ENCODE data around the gene DGKI. TPM values are rescaled to one million over a fixed set of nuclear protein-coding genes. Genes with fewer than 3 reads are reported as not detected.
"Not testable (repeated sequence)": the region's sequence is repeated elsewhere in the genome, so short reads cannot be mapped to it uniquely, and the experiment has no call there.

Gene DGKI
- total RNA-seq, 2 donors from 2014 or later = 0.04 to 0.64 TPM

- H3K4me3 Mint-ChIP-seq = no peak overlapping the region
- Histone ChIP-seq H3K4me1 (ENCODE audit: control insufficient read depth, insufficient read depth, low read length) (no peaks in the 10 kb centered on the region), H3K27me3 (ENCODE audit: control insufficient read depth, insufficient read depth, low read length, poor library complexity, severe bottlenecking) (no peaks in the 10 kb centered on the region), H3K36me3 (ENCODE audit: control insufficient read depth, insufficient read depth, low read length) (no peaks in the 10 kb centered on the region), H3K27ac (ENCODE audit: low read depth, low read length) (no peak overlapping the region), H3K9ac (ENCODE audit: extremely low read depth, low read length, poor library complexity, severe bottlenecking) (no peak overlapping the region), H3K9me3 (ENCODE audit: control insufficient read depth, low read length) (peaks cover 24% of the 10 kb centered on the region), H3K4me3 (ENCODE audit: low read length) (no peak overlapping the region)
- no peak overlapping the region for H3K27ac Mint-ChIP-seq
- TF ChIP-seq, protein P1, sequence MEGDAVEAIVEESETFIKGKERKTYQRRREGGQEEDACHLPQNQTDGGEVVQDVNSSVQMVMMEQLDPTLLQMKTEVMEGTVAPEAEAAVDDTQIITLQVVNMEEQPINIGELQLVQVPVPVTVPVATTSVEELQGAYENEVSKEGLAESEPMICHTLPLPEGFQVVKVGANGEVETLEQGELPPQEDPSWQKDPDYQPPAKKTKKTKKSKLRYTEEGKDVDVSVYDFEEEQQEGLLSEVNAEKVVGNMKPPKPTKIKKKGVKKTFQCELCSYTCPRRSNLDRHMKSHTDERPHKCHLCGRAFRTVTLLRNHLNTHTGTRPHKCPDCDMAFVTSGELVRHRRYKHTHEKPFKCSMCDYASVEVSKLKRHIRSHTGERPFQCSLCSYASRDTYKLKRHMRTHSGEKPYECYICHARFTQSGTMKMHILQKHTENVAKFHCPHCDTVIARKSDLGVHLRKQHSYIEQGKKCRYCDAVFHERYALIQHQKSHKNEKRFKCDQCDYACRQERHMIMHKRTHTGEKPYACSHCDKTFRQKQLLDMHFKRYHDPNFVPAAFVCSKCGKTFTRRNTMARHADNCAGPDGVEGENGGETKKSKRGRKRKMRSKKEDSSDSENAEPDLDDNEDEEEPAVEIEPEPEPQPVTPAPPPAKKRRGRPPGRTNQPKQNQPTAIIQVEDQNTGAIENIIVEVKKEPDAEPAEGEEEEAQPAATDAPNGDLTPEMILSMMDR (conservative IDR thresholded peaks at IDR 0.05) = no peak
- peaks cover 15% of the 10 kb centered on the region for H3K4me1 Mint-ChIP-seq
- H3K27me3 Mint-ChIP-seq (ENCODE audit: insufficient read depth) = peaks cover 2% of the 10 kb centered on the region
- H3K36me3 Mint-ChIP-seq (ENCODE audit: low read depth) = peaks cover 12% of the 10 kb centered on the region
- 83 to 91% methylated on average over 2 to 3 of the region's 3 CpGs for WGBS, 2 experiments (ENCODE audit: insufficient coverage in 1 of 2, insufficient read length in 1 of 2)
- peaks cover 31% of the 10 kb centered on the region for H3K9me3 Mint-ChIP-seq
- DNase-seq = no peak
Observed at GRCh38 chr7:137836113-137836509, 10.7 kb downstream of the DGKI start.

DNA sequence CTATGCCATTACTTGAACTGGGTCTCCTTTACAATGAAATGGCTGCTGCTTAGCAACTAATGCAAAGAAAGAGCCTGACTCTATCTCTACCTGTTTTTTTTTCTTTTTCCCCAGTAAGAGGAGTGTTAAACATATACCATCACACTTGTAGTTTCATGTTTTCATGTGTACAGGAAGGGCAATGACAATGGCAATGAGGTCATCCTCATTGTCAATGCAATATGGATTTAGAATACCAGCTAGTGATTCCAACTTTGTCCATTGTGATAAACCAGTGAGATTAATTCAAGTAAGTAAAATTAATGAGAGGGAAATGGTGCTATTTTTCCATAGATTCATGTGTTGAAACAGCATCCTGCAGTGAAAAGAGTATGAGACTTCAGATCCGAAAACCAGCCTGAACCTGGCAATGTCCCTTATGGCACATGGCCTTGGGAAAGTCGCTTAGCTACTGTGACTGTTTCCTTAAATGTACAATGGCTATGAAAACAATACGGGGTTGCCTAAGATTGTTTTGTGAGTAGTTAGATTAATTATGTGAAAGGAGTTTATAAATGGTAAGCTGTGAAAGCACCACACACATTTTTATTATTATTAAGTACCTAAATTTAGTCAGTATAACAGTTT lies 11.2 kb downstream of the DGKI start:
- H3K4me1 Mint-ChIP-seq = peaks cover 13% of the 10 kb centered on the region
- no peaks in the 10 kb centered on the region for H3K27me3 ChIP-seq (ENCODE audit: control insufficient read depth, insufficient read depth, low read length, poor library complexity, severe bottlenecking)
- H3K4me3 Mint-ChIP-seq = no peak overlapping the region
- peaks cover 14% of the 10 kb centered on the region for H3K36me3 Mint-ChIP-seq (ENCODE audit: low read depth)
- peaks cover 2% of the 10 kb centered on the region for H3K27me3 Mint-ChIP-seq (ENCODE audit: insufficient read depth)
- H3K4me1 ChIP-seq (ENCODE audit: control insufficient read depth, insufficient read depth, low read length) = no peaks in the 10 kb centered on the region
- TF ChIP-seq, protein P1 (conservative IDR thresholded peaks at IDR 0.05) = no peak
- DNase-seq = no peak
- no peaks in the 10 kb centered on the region for H3K36me3 ChIP-seq (ENCODE audit: control insufficient read depth, insufficient read depth, low read length)
- H3K27ac Mint-ChIP-seq = no peak overlapping the region
- H3K27ac ChIP-seq (ENCODE audit: low read depth, low read length) = no peak overlapping the region
- no peak overlapping the region for H3K9ac ChIP-seq (ENCODE audit: extremely low read depth, low read length, poor library complexity, severe bottlenecking)
- H3K9me3 ChIP-seq (ENCODE audit: control insufficient read depth, low read length) = peaks cover 24% of the 10 kb centered on the region
- no peak overlapping the region for H3K4me3 ChIP-seq (ENCODE audit: low read length)
- peaks cover 36% of the 10 kb centered on the region for H3K9me3 Mint-ChIP-seq
- WGBS, 2 experiments (ENCODE audit: insufficient coverage in 1 of 2, insufficient read length in 1 of 2) = 91 to 100% methylated on average over 2 of the region's 3 CpGs

- H3K27ac ChIP-seq (ENCODE audit: low read depth, low read length) = no peak overlapping the region
- H3K36me3 ChIP-seq (ENCODE audit: control insufficient read depth, insufficient read depth, low read length) = no peaks in the 10 kb centered on the region
- H3K9me3 ChIP-seq (ENCODE audit: control insufficient read depth, low read length) = peaks cover 24% of the 10 kb centered on the region
- TF ChIP-seq, protein P1 (conservative IDR thresholded peaks at IDR 0.05) = no peak
- H3K4me3 ChIP-seq (ENCODE audit: low read length) = no peak overlapping the region
- no peaks in the 10 kb centered on the region for H3K4me1 ChIP-seq (ENCODE audit: control insufficient read depth, insufficient read depth, low read length)
- no peak for DNase-seq
- H3K9ac ChIP-seq (ENCODE audit: extremely low read depth, low read length, poor library complexity, severe bottlenecking) = no peak overlapping the region
- H3K36me3 Mint-ChIP-seq (ENCODE audit: low read depth) = peaks cover 14% of the 10 kb centered on the region
- no peaks in the 10 kb centered on the region for H3K27me3 ChIP-seq (ENCODE audit: control insufficient read depth, insufficient read depth, low read length, poor library complexity, severe bottlenecking)
- peaks cover 2% of the 10 kb centered on the region for H3K27me3 Mint-ChIP-seq (ENCODE audit: insufficient read depth)
- no peak overlapping the region for H3K4me3 Mint-ChIP-seq
- no peak overlapping the region for H3K27ac Mint-ChIP-seq
- 84 to 100% methylated on average over 1 of the region's 1 CpG for WGBS, 2 experiments (ENCODE audit: insufficient coverage in 1 of 2, insufficient read length in 1 of 2)
- peaks cover 5% of the 10 kb centered on the region for H3K4me1 Mint-ChIP-seq
- peaks cover 39% of the 10 kb centered on the region for H3K9me3 Mint-ChIP-seq
Observed at GRCh38 chr7:137834552-137834951, 12.2 kb downstream of the DGKI start.

DNA sequence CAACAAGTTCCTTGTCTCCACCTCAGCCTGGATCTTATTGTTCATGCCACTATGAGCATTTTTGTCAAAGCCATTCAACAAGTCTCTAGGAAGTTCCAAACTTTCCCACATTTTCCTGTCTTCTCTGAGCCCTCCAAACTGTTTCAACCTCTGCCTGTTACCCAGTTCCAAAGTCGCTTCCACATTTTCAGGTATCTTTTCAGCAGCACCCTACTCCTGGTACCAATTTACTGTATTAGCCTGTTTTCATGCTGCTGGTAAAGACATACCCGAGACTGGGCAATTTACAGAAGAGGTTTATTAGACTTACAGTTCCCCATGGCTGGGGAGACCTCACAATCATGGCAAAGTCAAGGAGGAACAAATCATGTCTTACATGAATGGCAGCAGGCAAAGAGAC lies 13.8 kb downstream of the DGKI start:
- not testable (repeated sequence) for H3K4me1 ChIP-seq (ENCODE audit: control insufficient read depth, insufficient read depth, low read length); H3K36me3 ChIP-seq (ENCODE audit: control insufficient read depth, insufficient read depth, low read length); H3K27ac Mint-ChIP-seq; H3K4me1 Mint-ChIP-seq; H3K9ac ChIP-seq (ENCODE audit: extremely low read depth, low read length, poor library complexity, severe bottlenecking); H3K4me3 Mint-ChIP-seq; H3K27me3 Mint-ChIP-seq (ENCODE audit: insufficient read depth); H3K27me3 ChIP-seq (ENCODE audit: control insufficient read depth, insufficient read depth, low read length, poor library complexity, severe bottlenecking); H3K4me3 ChIP-seq (ENCODE audit: low read length); H3K27ac ChIP-seq (ENCODE audit: low read depth, low read length); DNase-seq
- H3K9me3 ChIP-seq (ENCODE audit: control insufficient read depth, low read length) = peaks cover 24% of the 10 kb centered on the region
- peaks cover 14% of the 10 kb centered on the region for H3K36me3 Mint-ChIP-seq (ENCODE audit: low read depth)
- 85% methylated on average over 2 of the region's 2 CpGs; no CpG with 5 or more reads in 1 of the 2 experiments for WGBS, 2 experiments (ENCODE audit: insufficient coverage in 1 of 2, insufficient read length in 1 of 2)
- peaks cover 39% of the 10 kb centered on the region for H3K9me3 Mint-ChIP-seq
